Left lung (tissue), 10 donors: ENCODE measurements around the gene C3orf20. TPM values are rescaled to one million over a fixed set of nuclear protein-coding genes. Genes with fewer than 3 reads are reported as not detected.

Experiments used
- ATAC-seq: fragments of 200-7000 bp; cut with Tn5 transposase; one replicate; pipeline ENCODE4 v1.9.1; 2020; ENCODE audit warnings: moderate library complexity
- DNase-seq, 4 donors: peaks; one replicate each; pipeline ENCODE4 v3.0.0-alpha.2; 2013 to 2020
- H3K27ac ChIP-seq, 2 donors: fragments of 200-600 bp; sonication (generic) in 1 of 2; one replicate each; pipeline versions ENCODE4 v1.5.0 to v1.8.0; 2020 to 2021
- H3K27me3 ChIP-seq, 2 donors: fragments of 200-600 bp; sonication (generic) in 1 of 2; one replicate each; pipeline versions ENCODE4 v1.5.0 to v1.8.0; 2020 to 2021
- H3K36me3 ChIP-seq, 2 donors: fragments of 200-600 bp; sonication (generic) in 1 of 2; one replicate each; pipeline versions ENCODE4 v1.5.0 to v1.8.0; 2020 to 2021
- H3K4me1 ChIP-seq, 2 donors: fragments of 200-600 bp; one replicate each; pipeline ENCODE4 v1.8.0; 2021
- H3K4me3 ChIP-seq, 2 donors: fragments of 200-600 bp; sonication (generic) in 1 of 2; one replicate each; pipeline versions ENCODE4 v1.5.0 to v1.8.0; 2020 to 2021; ENCODE audit warnings: mild to moderate bottlenecking in 1 of 2
- H3K9me3 ChIP-seq, 2 donors: fragments of 200-600 bp; sonication (generic) in 1 of 2; one replicate each; pipeline versions ENCODE4 v1.5.0 to v1.8.0; 2020 to 2021
- intact Hi-C, 2 donors: fragments of 100-400 bp; cut with DNase I; formaldehyde crosslinking; loops; one replicate each; pipeline versions ENCODE4 v1.11.2 to v1.14.2; 2022
- polyA plus RNA-seq, 6 donors: library from polyadenylated mRNA; unstranded; fragments of 120-200 nt; gene quantifications; one replicate each; pipeline ENCODE4 v1.2.1, GENCODE V29; 2013; ENCODE audit not compliant: insufficient read length in 6 of 6
- total RNA-seq, 2 donors: library from RNA; stranded (reverse); fragmentation: NEBNext Ultra II Directional; extraction: Animal tissue kit (Norgen Biotek cat#: 25700); gene quantifications; one replicate each; pipeline ENCODE4 v1.2.1, GENCODE V29; 2021
- TF ChIP-seq, protein P1 (sequence below), 2 donors: fragments of 200-600 bp; sonication (generic) in 1 of 2; IDR thresholded peaks; one replicate each; pipeline versions ENCODE4 v1.5.0 to v1.8.0; 2021; ENCODE audit warnings: antibody characterized with exemption in 2 of 2
- donor health status: DM: no; HTN: yes; CAD: no.
- donor health status: DM: no; HTN: no; CAD: no.

C3orf20 gene
- total and polyA plus RNA-seq, 8 donors, result 0.06 to 0.31 (median 0.17) TPM; not detected in 1

DNA sequence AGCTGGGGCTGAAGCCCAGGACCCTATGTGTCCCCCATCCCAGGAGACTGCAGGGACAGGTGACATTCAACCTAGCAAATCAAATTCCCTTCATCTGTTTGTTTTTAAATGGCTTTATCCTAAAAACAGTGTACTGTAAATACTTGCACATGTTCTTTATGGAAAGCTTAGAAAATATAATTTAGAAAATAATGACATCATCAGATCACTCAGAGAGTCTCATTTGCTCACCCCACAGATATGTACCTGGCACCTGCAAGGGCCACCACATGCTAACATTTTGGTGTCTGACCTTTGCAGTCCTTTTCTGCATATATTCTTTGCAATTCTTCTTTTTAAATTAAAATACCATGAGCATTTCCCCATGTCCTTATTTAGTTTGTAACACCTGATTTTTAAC is 85.2 kb downstream of the C3orf20 start:
- ATAC-seq (no peak), DNase-seq (no peak)
- TF ChIP-seq, protein P1, sequence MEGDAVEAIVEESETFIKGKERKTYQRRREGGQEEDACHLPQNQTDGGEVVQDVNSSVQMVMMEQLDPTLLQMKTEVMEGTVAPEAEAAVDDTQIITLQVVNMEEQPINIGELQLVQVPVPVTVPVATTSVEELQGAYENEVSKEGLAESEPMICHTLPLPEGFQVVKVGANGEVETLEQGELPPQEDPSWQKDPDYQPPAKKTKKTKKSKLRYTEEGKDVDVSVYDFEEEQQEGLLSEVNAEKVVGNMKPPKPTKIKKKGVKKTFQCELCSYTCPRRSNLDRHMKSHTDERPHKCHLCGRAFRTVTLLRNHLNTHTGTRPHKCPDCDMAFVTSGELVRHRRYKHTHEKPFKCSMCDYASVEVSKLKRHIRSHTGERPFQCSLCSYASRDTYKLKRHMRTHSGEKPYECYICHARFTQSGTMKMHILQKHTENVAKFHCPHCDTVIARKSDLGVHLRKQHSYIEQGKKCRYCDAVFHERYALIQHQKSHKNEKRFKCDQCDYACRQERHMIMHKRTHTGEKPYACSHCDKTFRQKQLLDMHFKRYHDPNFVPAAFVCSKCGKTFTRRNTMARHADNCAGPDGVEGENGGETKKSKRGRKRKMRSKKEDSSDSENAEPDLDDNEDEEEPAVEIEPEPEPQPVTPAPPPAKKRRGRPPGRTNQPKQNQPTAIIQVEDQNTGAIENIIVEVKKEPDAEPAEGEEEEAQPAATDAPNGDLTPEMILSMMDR (IDR thresholded peaks at IDR 0.05), result no peak
- Histone ChIP-seq H3K4me1 (no peaks in the 10 kb centered on the region), H3K27me3 (no peaks in the 10 kb centered on the region), H3K9me3 (no peaks in the 10 kb centered on the region), H3K27ac (no peak overlapping the region), H3K4me3 (no peak overlapping the region), H3K36me3 (no peaks in the 10 kb centered on the region)
- intact Hi-C loops, result no loop called here

GRCh38 chr3:14761121-14761672 is 86.3 kb downstream of the C3orf20 start:
- no peaks in the 10 kb centered on the region for H3K36me3 ChIP-seq
- no peaks in the 10 kb centered on the region for H3K9me3 ChIP-seq
- DNase-seq, result peak in 1 of 4 donors; percentile 26
- intact Hi-C loops, result no loop called here
- H3K27ac ChIP-seq, result no peak overlapping the region
- TF ChIP-seq, protein P1 (IDR thresholded peaks at IDR 0.05), result no peak
- H3K4me3 ChIP-seq, result no peak overlapping the region
- H3K4me1 ChIP-seq, result no peaks in the 10 kb centered on the region
- no peak for ATAC-seq
- no peaks in the 10 kb centered on the region for H3K27me3 ChIP-seq

- Histone ChIP-seq H3K27me3 (no peaks in the 10 kb centered on the region), H3K4me3 (no peak overlapping the region), H3K36me3 (no peaks in the 10 kb centered on the region), H3K4me1 (no peaks in the 10 kb centered on the region), H3K27ac (no peak overlapping the region), H3K9me3 (no peaks in the 10 kb centered on the region)
- ATAC-seq (no peak), DNase-seq (no peak)
- TF ChIP-seq, protein P1 (IDR thresholded peaks at IDR 0.05), result no peak
- intact Hi-C loops, result no loop called here
Observed at GRCh38 chr3:14761866-14762265, 86.9 kb downstream of the C3orf20 start.

DNA sequence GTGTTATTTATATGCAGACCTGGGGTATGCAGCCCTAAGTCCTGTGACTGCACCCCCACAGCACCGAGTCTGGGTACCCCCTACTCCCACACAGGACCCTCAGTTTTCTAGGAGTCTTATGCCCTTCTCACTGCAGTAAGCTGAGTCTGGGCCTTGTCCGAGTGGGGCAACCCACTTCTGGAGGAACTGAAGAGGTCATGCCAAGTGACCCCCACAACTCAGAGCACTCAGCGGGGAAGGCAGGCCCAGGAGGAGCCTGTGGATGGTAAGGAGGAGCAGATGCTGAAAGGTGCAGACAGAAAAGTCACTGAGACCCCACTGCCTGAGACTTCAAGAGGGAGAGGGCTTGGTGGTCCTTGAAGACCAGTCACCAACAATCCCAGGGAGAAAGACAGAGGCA is 87.8 kb downstream of the C3orf20 start:
- TF ChIP-seq, protein P1 (IDR thresholded peaks at IDR 0.05), result no peak
- H3K27ac ChIP-seq, result no peak overlapping the region
- ATAC-seq, result no peak
- no peak overlapping the region for H3K4me3 ChIP-seq
- H3K4me1 ChIP-seq, result no peaks in the 10 kb centered on the region
- H3K36me3 ChIP-seq, result no peaks in the 10 kb centered on the region
- no peaks in the 10 kb centered on the region for H3K27me3 ChIP-seq
- no peak for DNase-seq
- H3K9me3 ChIP-seq, result no peaks in the 10 kb centered on the region
- intact Hi-C loops, result no loop called here

GRCh38 chr3:14764331-14765059 is 89.6 kb downstream of the C3orf20 start:
- TF ChIP-seq, protein P1 (IDR thresholded peaks at IDR 0.05), result no peak
- H3K27me3 ChIP-seq, result no peaks in the 10 kb centered on the region
- no peak overlapping the region for H3K27ac ChIP-seq
- ATAC-seq (no peak), DNase-seq (no peak)
- H3K4me3 ChIP-seq, result no peak overlapping the region
- H3K4me1 ChIP-seq, result no peaks in the 10 kb centered on the region
- H3K36me3 ChIP-seq, result no peaks in the 10 kb centered on the region
- no peaks in the 10 kb centered on the region for H3K9me3 ChIP-seq
- intact Hi-C loops, result no loop called here
